ENCODE measurements around the gene TOP1. TPM values are rescaled to one million over a fixed set of nuclear protein-coding genes. Genes with fewer than 3 reads are reported as not detected.

Gene TOP1
- total RNA-seq, 2 donors from 2014 or later: 19.7 to 21.2 TPM

DNA sequence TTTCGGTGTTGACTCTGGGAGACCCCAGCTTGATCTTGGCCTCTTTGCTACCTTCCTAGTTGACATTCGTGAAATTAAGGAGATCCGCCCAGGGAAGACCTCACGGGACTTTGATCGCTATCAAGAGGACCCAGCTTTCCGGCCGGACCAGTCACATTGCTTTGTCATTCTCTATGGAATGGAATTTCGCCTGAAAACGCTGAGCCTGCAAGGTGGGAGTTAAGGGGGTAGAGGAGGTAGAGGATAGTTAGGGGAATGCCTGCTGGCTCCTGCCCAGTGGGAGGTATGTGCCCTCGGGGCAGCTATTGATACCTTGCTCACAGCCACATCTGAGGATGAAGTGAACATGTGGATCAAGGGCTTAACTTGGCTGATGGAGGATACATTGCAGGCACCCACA lies 130.9 kb downstream of the TOP1 start:
- H3K4me3 ChIP-seq: no peak overlapping the region
- peaks cover 30% of the 10 kb centered on the region for H3K36me3 ChIP-seq
- no peaks in the 10 kb centered on the region for H3K9me3 ChIP-seq
- peaks cover 0 to 57% of the 10 kb centered on the region in 2 donors for H3K4me1 ChIP-seq
- DNase-seq (ENCODE audit: low spot score): no peak
- H3K27ac ChIP-seq: no peak overlapping the region
- no peaks in the 10 kb centered on the region for H3K27me3 ChIP-seq
- TF ChIP-seq, protein P1, sequence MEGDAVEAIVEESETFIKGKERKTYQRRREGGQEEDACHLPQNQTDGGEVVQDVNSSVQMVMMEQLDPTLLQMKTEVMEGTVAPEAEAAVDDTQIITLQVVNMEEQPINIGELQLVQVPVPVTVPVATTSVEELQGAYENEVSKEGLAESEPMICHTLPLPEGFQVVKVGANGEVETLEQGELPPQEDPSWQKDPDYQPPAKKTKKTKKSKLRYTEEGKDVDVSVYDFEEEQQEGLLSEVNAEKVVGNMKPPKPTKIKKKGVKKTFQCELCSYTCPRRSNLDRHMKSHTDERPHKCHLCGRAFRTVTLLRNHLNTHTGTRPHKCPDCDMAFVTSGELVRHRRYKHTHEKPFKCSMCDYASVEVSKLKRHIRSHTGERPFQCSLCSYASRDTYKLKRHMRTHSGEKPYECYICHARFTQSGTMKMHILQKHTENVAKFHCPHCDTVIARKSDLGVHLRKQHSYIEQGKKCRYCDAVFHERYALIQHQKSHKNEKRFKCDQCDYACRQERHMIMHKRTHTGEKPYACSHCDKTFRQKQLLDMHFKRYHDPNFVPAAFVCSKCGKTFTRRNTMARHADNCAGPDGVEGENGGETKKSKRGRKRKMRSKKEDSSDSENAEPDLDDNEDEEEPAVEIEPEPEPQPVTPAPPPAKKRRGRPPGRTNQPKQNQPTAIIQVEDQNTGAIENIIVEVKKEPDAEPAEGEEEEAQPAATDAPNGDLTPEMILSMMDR (IDR thresholded peaks at IDR 0.05): no peak

DNA sequence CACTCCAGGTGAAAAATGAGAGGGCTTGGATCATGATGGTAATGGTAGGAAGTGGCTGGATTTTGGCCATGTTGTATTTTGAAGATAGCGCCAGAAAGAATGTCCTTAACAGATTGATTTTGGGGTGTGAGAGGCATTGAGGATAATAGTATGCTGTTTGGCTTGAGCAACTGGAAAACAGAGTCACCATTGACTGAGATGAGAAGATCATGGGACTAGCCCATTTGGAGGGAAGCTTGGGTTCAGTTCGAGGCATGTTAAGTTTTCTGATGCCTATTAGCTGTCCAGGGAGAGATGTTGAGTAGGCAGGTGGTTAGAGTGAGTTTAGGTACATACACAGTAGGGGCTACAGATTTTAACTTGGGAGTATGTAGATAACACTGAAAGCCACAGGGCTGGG lies 132.1 kb downstream of the TOP1 start:
- DNase-seq (ENCODE audit: low spot score): no peak
- Histone ChIP-seq H3K4me1 (peaks cover 0 to 46% of the 10 kb centered on the region in 2 donors), H3K9me3 (no peaks in the 10 kb centered on the region), H3K27me3 (no peaks in the 10 kb centered on the region), H3K4me3 (no peak overlapping the region), H3K27ac (no peak overlapping the region), H3K36me3 (peaks cover 41% of the 10 kb centered on the region)
- TF ChIP-seq, protein P1 (IDR thresholded peaks at IDR 0.05): no peak

DNA sequence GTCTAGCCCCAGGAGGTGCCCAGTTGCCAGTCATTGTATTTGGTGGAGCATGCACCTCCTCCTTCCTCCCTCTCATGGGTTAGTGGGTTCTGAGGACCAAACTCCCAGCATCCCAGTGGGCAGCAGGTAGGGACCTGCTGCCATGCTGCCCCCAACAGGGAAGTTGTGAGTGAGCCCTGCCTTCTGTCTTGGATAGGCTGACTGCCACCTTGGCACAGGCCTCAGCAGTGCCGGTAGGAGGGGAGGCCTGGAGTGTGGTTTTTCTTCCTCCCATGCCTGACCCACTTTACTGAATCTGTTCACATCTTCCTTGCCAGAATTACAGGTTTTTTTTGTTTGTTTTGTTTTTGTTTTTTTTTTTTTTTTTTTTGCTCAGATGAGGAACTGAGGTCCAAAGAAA lies 133.3 kb downstream of the TOP1 start:
- Histone ChIP-seq H3K4me3 (no peak overlapping the region), H3K36me3 (peaks cover 53% of the 10 kb centered on the region), H3K27ac (no peak overlapping the region), H3K27me3 (no peaks in the 10 kb centered on the region), H3K9me3 (no peaks in the 10 kb centered on the region), H3K4me1 (peaks cover 0 to 34% of the 10 kb centered on the region in 2 donors)
- DNase-seq (ENCODE audit: low spot score): no peak
- TF ChIP-seq, protein P1 (IDR thresholded peaks at IDR 0.05): no peak

DNA sequence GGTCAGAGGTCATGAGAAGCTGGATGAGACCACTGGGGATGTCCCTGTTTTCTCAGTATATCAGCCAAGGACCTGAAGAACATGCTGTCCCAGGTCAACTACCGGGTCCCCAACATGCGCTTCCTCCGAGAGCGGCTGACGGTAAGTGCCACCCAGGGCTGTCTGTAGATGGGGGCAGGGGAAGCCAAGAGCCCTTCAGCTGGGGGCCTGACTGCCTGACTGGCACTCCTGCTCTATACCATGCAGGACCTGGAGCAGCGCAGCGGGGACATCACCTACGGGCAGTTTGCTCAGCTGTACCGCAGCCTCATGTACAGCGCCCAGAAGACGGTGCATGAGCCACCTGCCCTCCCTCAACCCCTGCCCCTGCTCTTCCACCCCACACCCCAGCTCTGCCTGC lies 133.8 kb downstream of the TOP1 start:
- Histone ChIP-seq H3K4me1 (peaks cover 0 to 29% of the 10 kb centered on the region in 2 donors), H3K9me3 (no peaks in the 10 kb centered on the region), H3K27ac (no peak overlapping the region), H3K27me3 (no peaks in the 10 kb centered on the region), H3K4me3 (no peak overlapping the region), H3K36me3 (peaks cover 59% of the 10 kb centered on the region)
- TF ChIP-seq, protein P1 (IDR thresholded peaks at IDR 0.05): no peak
- DNase-seq (ENCODE audit: low spot score): no peak

DNA sequence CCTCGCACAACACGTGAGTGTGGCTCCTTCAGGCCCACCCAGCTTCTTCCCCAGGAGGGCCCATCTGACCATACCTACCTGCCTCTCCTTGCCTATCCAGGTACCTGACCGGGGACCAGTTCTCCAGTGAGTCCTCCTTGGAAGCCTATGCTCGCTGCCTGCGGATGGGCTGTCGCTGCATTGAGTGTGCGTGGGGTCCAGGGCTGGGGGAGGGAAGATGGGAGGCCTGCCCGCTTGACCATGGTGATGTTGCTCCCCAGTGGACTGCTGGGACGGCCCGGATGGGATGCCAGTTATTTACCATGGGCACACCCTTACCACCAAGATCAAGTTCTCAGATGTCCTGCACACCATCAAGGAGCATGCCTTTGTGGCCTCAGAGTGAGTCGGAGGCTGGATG lies 135.2 kb downstream of the TOP1 start:
- TF ChIP-seq, protein P1 (IDR thresholded peaks at IDR 0.05): no peak
- H3K27me3 ChIP-seq: no peaks in the 10 kb centered on the region
- H3K36me3 ChIP-seq: peaks cover 72% of the 10 kb centered on the region
- H3K4me3 ChIP-seq: no peak overlapping the region
- H3K9me3 ChIP-seq: no peaks in the 10 kb centered on the region
- H3K4me1 ChIP-seq: peaks cover 0 to 16% of the 10 kb centered on the region in 2 donors
- H3K27ac ChIP-seq: no peak overlapping the region
- no peak for DNase-seq (ENCODE audit: low spot score)
